Measurements from ENCODE around the gene SUN2.

DNA sequence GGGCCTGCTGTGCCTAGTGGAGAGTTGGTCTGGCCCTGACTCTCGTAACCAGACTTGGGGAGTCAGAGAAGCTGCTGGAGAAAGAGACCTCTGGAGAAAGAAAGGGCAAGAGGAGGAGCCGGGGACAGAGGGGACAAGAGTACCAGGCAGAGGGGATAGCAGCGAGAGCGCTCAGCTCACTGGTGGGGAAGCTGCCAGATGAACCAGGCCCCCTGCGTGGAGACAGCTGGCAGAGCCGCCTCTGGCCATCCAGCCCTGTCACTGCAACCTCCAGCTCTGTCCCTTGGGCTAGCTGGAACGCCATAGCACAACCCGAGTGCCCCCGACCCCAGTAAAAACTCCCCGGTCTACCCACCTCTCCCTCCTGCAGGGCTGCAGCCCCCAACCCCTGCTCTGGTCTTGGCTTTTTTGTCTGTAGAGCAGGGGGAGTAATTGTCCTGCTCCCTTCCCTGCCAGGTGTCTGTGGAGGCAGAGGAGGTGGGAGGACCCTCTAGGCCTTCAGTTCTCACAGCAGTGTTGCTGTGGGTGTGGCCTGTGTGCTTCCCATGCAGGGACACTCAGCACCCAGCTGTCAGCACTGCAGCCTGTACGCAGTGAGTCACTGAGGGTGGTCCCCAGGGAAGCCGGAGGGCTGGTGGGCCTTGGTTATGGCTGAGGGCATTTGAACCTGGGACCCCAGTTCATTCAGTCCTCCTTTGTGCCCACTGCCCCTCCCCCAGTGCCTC is 4.8 kb upstream of the SUN2 start:
- TF ChIP-seq POLR2A (IDR thresholded peaks at IDR 0.05; ENCODE audit: low read depth, low read length) (no peak), POLR2AphosphoS5 (IDR thresholded peaks at IDR 0.05; ENCODE audit: low read depth, low read length) (no peak), TAF1 (IDR thresholded peaks at IDR 0.05; ENCODE audit: borderline replicate concordance, low read depth, low read length) (no peak)
